ENCODE measurements around the gene SEPTIN12. TPM values are rescaled to one million over a fixed set of nuclear protein-coding genes. Genes with fewer than 3 reads are reported as not detected.

SEPTIN12 gene
- total RNA-seq, 6 experiments from 2014 or later: not detected

DNA sequence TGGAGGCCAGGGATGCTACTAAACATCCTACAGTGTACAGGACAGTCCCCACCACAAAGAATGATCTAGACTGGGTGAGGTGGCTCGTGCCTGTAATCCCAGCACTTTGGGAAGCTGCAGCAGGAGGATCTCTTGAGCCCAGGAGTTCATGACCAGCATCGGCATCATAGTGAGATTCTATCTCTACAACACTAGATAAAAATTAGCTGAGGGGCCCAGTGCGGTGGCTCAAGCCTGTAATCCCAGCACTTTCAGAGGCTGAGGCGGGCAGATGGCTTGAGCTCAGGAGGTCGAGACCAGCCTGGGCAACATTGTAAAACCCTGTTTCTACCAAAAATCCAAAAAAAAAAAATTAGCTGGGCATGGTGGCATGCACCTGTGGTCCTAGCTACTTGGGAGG is 15.8 kb downstream of the SEPTIN12 start:
- no peaks in the 10 kb centered on the region for H3K9me3 Mint-ChIP-seq
- H3K4me3 Mint-ChIP-seq: no peak overlapping the region
- no peaks in the 10 kb centered on the region; the same call in 1 of the 2 replicates for H3K27me3 Mint-ChIP-seq (ENCODE audit: insufficient read depth)
- H3K36me3 Mint-ChIP-seq (ENCODE audit: low read depth): no peaks in the 10 kb centered on the region
- TF ChIP-seq, protein P1, sequence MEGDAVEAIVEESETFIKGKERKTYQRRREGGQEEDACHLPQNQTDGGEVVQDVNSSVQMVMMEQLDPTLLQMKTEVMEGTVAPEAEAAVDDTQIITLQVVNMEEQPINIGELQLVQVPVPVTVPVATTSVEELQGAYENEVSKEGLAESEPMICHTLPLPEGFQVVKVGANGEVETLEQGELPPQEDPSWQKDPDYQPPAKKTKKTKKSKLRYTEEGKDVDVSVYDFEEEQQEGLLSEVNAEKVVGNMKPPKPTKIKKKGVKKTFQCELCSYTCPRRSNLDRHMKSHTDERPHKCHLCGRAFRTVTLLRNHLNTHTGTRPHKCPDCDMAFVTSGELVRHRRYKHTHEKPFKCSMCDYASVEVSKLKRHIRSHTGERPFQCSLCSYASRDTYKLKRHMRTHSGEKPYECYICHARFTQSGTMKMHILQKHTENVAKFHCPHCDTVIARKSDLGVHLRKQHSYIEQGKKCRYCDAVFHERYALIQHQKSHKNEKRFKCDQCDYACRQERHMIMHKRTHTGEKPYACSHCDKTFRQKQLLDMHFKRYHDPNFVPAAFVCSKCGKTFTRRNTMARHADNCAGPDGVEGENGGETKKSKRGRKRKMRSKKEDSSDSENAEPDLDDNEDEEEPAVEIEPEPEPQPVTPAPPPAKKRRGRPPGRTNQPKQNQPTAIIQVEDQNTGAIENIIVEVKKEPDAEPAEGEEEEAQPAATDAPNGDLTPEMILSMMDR (IDR thresholded peaks at IDR 0.05): no peak
- no peak for DNase-seq
- H3K27ac Mint-ChIP-seq: no peak overlapping the region
- peaks cover 22% of the 10 kb centered on the region for H3K4me1 Mint-ChIP-seq (ENCODE audit: low read depth)

DNA sequence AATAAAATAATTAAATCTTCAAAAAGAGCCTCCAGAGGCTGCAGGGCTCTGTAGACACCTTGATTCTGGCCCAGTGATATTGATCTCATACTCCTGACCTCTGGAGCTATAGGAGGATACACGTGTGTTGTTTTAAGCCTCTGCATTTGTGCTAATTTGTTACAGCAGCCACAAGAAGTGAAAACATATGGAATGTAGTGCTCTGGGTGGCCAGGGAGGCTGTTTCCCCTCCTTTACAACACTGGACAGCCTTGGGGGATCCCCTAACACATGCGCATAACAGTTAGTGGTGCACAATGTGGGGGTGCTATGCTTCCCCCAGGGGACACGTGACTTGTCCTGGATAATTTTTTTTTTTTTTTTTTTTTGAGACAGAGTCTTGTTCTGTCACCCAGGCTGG is 16.5 kb downstream of the SEPTIN12 start:
- H3K4me1 Mint-ChIP-seq (ENCODE audit: low read depth): peaks cover 22% of the 10 kb centered on the region

DNA sequence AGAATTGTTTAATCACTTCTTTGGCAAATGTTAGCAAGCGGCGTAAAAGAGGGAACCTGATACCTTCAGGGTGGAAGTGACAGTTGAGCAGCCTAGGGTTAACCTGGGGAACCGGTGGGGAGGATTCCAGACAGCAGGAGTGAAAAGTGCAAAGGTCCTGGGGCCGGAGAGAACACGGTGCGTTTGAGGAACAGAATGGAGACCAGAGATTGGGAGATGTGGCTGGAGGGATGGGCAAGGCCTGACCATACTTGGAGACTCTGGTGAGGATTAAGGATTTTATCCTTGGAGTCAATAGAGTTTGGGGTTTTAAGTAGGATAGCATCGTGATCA is 18.9 kb downstream of the SEPTIN12 start:
- Mint-ChIP-seq H3K4me3 (peak overlapping the region; percentile 88), H3K27ac (no peak overlapping the region), H3K36me3 (ENCODE audit: low read depth) (no peaks in the 10 kb centered on the region), H3K9me3 (no peaks in the 10 kb centered on the region), H3K4me1 (ENCODE audit: low read depth) (peaks cover 31% of the 10 kb centered on the region), H3K27me3 (ENCODE audit: insufficient read depth) (no peaks in the 10 kb centered on the region; the same call in 1 of the 2 replicates)
- DNase-seq: no peak
- TF ChIP-seq, protein P1 (IDR thresholded peaks at IDR 0.05): no peak

More for the DNA sequence above, 16.5 kb downstream of the SEPTIN12 start:
- Mint-ChIP-seq H3K27me3 (ENCODE audit: insufficient read depth) (no peaks in the 10 kb centered on the region; the same call in 1 of the 2 replicates), H3K36me3 (ENCODE audit: low read depth) (no peaks in the 10 kb centered on the region), H3K9me3 (no peaks in the 10 kb centered on the region), H3K27ac (no peak overlapping the region), H3K4me3 (no peak overlapping the region)
- no peak for DNase-seq
- TF ChIP-seq, protein P1 (IDR thresholded peaks at IDR 0.05): no peak

GRCh38 chr16:4768549-4769305 is 19.4 kb downstream of the SEPTIN12 start:
- TF ChIP-seq, protein P1 (IDR thresholded peaks at IDR 0.05): no peak
- peak; percentile 93 for DNase-seq
- Mint-ChIP-seq H3K36me3 (ENCODE audit: low read depth) (no peaks in the 10 kb centered on the region), H3K9me3 (no peaks in the 10 kb centered on the region), H3K4me3 (peak overlapping the region; percentile 88), H3K27ac (peak overlapping the region; percentile 94), H3K27me3 (ENCODE audit: insufficient read depth) (no peaks in the 10 kb centered on the region; the same call in 1 of the 2 replicates), H3K4me1 (ENCODE audit: low read depth) (peaks cover 27% of the 10 kb centered on the region)

DNA sequence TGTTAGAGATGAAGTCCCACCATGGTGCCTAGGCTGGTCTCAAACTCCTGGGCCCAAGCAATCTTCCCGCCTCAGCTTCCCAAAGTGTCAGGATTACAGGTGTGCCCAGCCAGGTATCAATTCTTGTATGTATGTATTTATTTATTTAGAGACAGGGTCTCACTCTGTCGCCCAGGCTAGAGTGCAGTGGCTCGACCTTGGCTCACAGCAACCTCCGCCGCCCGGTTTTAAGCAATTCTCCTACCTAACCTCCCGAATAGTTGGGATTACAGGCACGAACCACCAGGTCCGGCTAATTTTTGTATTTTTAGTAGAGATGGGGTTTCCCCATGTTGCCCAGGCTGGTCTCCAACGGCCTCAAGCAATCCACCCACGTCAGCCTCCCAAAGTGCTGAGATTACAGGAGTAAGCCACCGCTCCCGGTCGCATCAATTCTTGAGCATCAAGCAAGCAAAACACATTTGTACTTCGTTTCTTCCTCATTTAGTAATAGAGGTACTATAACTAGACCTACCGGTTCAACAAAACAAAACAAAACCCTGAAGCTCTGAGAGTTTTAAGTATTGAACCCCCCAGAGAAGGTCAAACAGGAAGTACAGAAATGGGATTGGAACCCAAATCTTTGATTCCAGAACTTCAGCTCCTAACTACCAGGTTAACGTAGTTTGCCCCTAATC is 20.1 kb downstream of the SEPTIN12 start:
- Mint-ChIP-seq H3K36me3 (ENCODE audit: low read depth) (no peaks in the 10 kb centered on the region), H3K27me3 (ENCODE audit: insufficient read depth) (no peaks in the 10 kb centered on the region; the same call in 1 of the 2 replicates), H3K27ac (peak overlapping the region; percentile 94), H3K4me1 (ENCODE audit: low read depth) (peaks cover 26% of the 10 kb centered on the region), H3K9me3 (no peaks in the 10 kb centered on the region), H3K4me3 (peak overlapping the region; percentile 88)
- DNase-seq: no peak
- TF ChIP-seq, protein P1 (IDR thresholded peaks at IDR 0.05): no peak
